Gastrocnemius medialis (tissue), 4 donors: ENCODE data around the gene TXNRD2. TPM values are rescaled to one million over a fixed set of nuclear protein-coding genes. Genes with fewer than 3 reads are reported as not detected.

Experiments used
- ATAC-seq, 2 donors: fragments of 150-250 bp; one replicate each; pipeline ENCODE4 v1.9.1; 2016
- DNase-seq, 2 donors: peaks; one replicate each; pipeline ENCODE4 v3.0.0-alpha.2; 2019
- H3K27ac ChIP-seq, 4 donors: fragments of 200-600 bp; sonication (generic); 1 replicate in 1 of 4; 2 replicates in 3 of 4; pipeline ENCODE4 v1.5.1; 2016 to 2018; ENCODE audit warnings: mild to moderate bottlenecking in 2 of 4, moderate library complexity in 1 of 4
- H3K27me3 ChIP-seq, 3 donors: fragments of 200-600 bp; sonication (generic) in 2 of 3; 1 replicate in 1 of 3; 2 replicates in 2 of 3; pipeline versions ENCODE4 v1.5.1 to v1.6.0; 2016 to 2019; ENCODE audit warnings: mild to moderate bottlenecking in 1 of 3, moderate library complexity in 1 of 3
- H3K36me3 ChIP-seq, 2 donors: fragments of 200-600 bp; sonication (generic) in 1 of 2; one replicate each; pipeline ENCODE4 v1.5.1; 2017 to 2018
- H3K4me1 ChIP-seq, 2 donors: fragments of 200-600 bp; sonication (generic) in 1 of 2; one replicate each; pipeline ENCODE4 v1.5.1; 2016 to 2017; ENCODE audit warnings: mild to moderate bottlenecking in 2 of 2
- H3K4me3 ChIP-seq, 4 donors: fragments of 200-600 bp; sonication (generic) in 3 of 4; 1 replicate in 1 of 4; 2 replicates in 3 of 4; pipeline ENCODE4 v1.5.1; 2016 to 2019; ENCODE audit warnings: mild to moderate bottlenecking in 2 of 4
- H3K9me3 ChIP-seq, 3 donors: fragments of 200-600 bp; sonication (generic) in 2 of 3; 1 replicate in 1 of 3; 2 replicates in 2 of 3; pipeline ENCODE4 v1.5.1; 2016 to 2019
- POLR2A ChIP-seq, 2 donors: fragments of 450-650 bp; IDR thresholded peaks; one replicate each; pipeline ENCODE4 v1.6.1; 2017; ENCODE audit warnings: antibody characterized with exemption in 2 of 2, mild to moderate bottlenecking in 2 of 2, moderate library complexity in 2 of 2
- in situ Hi-C, 4 donors: fragments of 200-750 bp; cut with MboI; loops; one replicate each; pipeline versions ENCODE4 v1.15.0 to v1.8.0; 2017; ENCODE audit warnings: low sequenced_read_pairs in 4 of 4
- intact Hi-C: fragments of 100-400 bp; cut with DNase I; formaldehyde crosslinking; loops from one replicate; pipeline ENCODE4 v1.15.1; 2023; ENCODE audit warnings: low total_unique reads
- total RNA-seq, 4 donors: library from RNA; depleted of rRNA; stranded (reverse); fragments of >200 nt; gene quantifications; one replicate each; pipeline versions ENCODE4 v1.1.0 to v1.2.3, GENCODE V29; 2016
- TF ChIP-seq, protein P1 (sequence below), 5 experiments: fragments of 450-650 bp in 3 of 5; fragments of 200-600 bp in 2 of 5; sonication (generic) in 2 of 5; IDR thresholded peaks in 4 of 5; conservative IDR thresholded peaks in 1 of 5; 1 replicate in 4 of 5; 2 replicates in 1 of 5; pipeline ENCODE4 v1.5.1; 2016 to 2019; ENCODE audit warnings: antibody characterized with exemption in 5 of 5, mild to moderate bottlenecking in 3 of 5, moderate library complexity in 3 of 5

The TXNRD2 gene
- total RNA-seq, 4 donors from 2014 or later: 9.0 to 18.0 (median 14.4) TPM

GRCh38 chr22:19843107-19843856, 98.3 kb downstream of the TXNRD2 start:
- Histone ChIP-seq H3K27ac (peak overlapping the region in 1 of 4 donors; percentile 54), H3K9me3 (no peaks in the 10 kb centered on the region), H3K4me3 (no peak overlapping the region), H3K4me1 (peaks cover 16% of the 10 kb centered on the region in 2 donors), H3K36me3 (no peaks in the 10 kb centered on the region), H3K27me3 (no peaks in the 10 kb centered on the region)
- in situ Hi-C loops: no loop called here
- TF ChIP-seq, protein P1, sequence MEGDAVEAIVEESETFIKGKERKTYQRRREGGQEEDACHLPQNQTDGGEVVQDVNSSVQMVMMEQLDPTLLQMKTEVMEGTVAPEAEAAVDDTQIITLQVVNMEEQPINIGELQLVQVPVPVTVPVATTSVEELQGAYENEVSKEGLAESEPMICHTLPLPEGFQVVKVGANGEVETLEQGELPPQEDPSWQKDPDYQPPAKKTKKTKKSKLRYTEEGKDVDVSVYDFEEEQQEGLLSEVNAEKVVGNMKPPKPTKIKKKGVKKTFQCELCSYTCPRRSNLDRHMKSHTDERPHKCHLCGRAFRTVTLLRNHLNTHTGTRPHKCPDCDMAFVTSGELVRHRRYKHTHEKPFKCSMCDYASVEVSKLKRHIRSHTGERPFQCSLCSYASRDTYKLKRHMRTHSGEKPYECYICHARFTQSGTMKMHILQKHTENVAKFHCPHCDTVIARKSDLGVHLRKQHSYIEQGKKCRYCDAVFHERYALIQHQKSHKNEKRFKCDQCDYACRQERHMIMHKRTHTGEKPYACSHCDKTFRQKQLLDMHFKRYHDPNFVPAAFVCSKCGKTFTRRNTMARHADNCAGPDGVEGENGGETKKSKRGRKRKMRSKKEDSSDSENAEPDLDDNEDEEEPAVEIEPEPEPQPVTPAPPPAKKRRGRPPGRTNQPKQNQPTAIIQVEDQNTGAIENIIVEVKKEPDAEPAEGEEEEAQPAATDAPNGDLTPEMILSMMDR (IDR thresholded peaks at IDR 0.05 in 4 of 5, conservative IDR thresholded peaks at IDR 0.05 in 1 of 5): no peak
- no peak for TF ChIP-seq POLR2A (IDR thresholded peaks at IDR 0.05)
- intact Hi-C loops: no loop called here
- DNase-seq (no peak), ATAC-seq (no peak)

- intact Hi-C loops: no loop called here
- H3K9me3 ChIP-seq: no peaks in the 10 kb centered on the region
- DNase-seq (no peak), ATAC-seq (no peak)
- no peaks in the 10 kb centered on the region for H3K27me3 ChIP-seq
- TF ChIP-seq POLR2A (IDR thresholded peaks at IDR 0.05): no peak
- H3K36me3 ChIP-seq: no peaks in the 10 kb centered on the region
- H3K4me1 ChIP-seq: peaks cover 16% of the 10 kb centered on the region in 2 donors
- H3K27ac ChIP-seq: no peak overlapping the region
- no peak overlapping the region for H3K4me3 ChIP-seq
- in situ Hi-C loops: no loop called here
Observed at GRCh38 chr22:19842393-19843106, 99.1 kb downstream of the TXNRD2 start.

DNA sequence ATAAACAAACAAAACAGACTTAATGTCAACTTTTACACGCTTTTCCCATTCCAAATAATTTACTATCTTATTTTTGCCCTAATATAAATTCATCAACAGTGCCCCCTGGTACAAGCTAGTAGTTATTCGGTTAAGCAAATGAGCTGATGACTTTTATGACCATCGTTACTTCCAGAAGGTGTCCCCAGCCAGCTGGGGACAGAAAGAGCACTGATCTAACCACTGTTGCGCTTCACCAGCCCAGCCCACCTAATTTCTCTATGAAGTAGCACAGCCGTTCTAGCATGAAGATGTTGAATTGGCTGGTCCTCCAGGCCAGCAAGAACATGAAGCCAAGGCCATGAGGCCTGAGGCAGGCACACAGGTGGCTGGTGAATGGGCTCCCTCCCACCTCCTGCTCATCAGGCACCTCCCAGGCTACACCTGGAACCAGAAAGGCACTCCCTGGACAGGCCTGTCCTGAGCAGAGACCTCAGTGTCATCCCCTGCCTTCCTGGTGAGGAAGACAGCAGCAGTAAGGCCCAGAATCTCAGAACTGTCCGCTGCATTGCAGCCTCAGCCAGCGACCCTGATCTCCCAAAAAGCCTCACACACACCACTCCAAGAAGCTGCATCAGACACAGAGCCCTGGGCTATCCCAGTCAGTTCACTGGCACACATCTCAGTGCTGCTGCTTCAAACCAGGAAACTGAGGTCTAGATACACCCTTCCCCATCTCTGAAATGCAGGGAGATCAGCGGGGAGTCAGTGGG, 99.8 kb downstream of the TXNRD2 start:
- in situ Hi-C loops: no loop called here
- Histone ChIP-seq H3K4me3 (no peak overlapping the region), H3K4me1 (peaks cover 16% of the 10 kb centered on the region in 2 donors), H3K27me3 (no peaks in the 10 kb centered on the region), H3K36me3 (no peaks in the 10 kb centered on the region), H3K9me3 (no peaks in the 10 kb centered on the region), H3K27ac (no peak overlapping the region)
- intact Hi-C loops: no loop called here
- TF ChIP-seq, protein P1 (IDR thresholded peaks at IDR 0.05 in 4 of 5, conservative IDR thresholded peaks at IDR 0.05 in 1 of 5): no peak
- no peak for TF ChIP-seq POLR2A (IDR thresholded peaks at IDR 0.05)
- ATAC-seq (no peak), DNase-seq (no peak)

DNA sequence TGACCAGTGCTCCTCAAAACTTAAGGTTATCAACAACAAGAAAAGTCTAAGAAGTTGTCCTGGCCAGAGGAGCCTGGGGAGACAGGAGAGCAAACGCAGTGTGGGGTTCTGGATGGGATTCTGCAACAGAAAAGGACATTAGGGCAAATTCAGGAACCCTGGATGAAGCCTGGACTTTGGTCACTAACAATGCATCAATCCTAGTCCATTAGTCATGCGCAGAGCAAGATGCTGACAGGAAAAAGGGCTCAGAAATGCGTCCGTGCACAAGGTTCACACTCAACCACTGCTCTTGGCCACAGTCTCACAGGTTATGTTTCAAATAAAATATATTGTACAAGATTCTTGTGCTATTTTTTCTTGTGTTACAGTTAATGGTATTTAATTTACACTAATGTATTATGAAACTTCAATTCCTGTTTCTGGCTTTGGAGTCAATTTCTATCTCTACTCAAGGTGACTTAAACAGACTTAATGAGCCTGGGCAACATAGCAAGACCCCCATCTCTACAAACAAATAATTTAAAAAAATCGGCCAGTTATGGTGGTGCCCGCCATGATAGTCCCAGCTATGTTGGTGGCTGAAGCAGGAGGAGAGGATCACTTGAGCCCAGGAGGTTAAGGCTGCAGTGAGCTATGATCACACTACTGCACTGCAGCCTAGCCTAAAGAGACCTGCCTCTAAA, 100.5 kb downstream of the TXNRD2 start:
- DNase-seq (no peak), ATAC-seq (no peak)
- Histone ChIP-seq H3K9me3 (no peaks in the 10 kb centered on the region), H3K27ac (no peak overlapping the region), H3K27me3 (no peaks in the 10 kb centered on the region), H3K36me3 (no peaks in the 10 kb centered on the region), H3K4me1 (peaks cover 16% of the 10 kb centered on the region in 2 donors), H3K4me3 (no peak overlapping the region)
- intact Hi-C loops (no loop called here), in situ Hi-C loops (no loop called here)
- TF ChIP-seq, protein P1 (IDR thresholded peaks at IDR 0.05 in 4 of 5, conservative IDR thresholded peaks at IDR 0.05 in 1 of 5): no peak
- no peak for TF ChIP-seq POLR2A (IDR thresholded peaks at IDR 0.05)
